BJ (cell line): Measurements from ENCODE around the gene CFDP1. TPM values are rescaled to one million over a fixed set of nuclear protein-coding genes. Genes with fewer than 3 reads are reported as not detected.

Source experiments
- CTCF ChIA-PET: fragments of 350-600 bp; formaldehyde crosslinking; extraction: SDS; loops from one replicate; lab custom pipeline; 2021; ENCODE audit warnings: antibody characterized with exemption, inconsistent platforms; lab: Yijun Ruan, JAX
- POLR2A ChIA-PET: fragments of 300-600 bp; sonication (Branson Sonifier 250); formaldehyde crosslinking; extraction: SDS; loops from one replicate; lab custom pipeline; 2021; ENCODE audit warnings: antibody characterized with exemption; lab: Charles Lee
- DNase-seq: peaks from one replicate; pipeline ENCODE4 v3.0.0-alpha.2; 2011; ENCODE audit warnings: low read depth
- H3K27me3 ChIP-seq: 2 replicates; pipeline ENCODE4 v1.6.0; 2011; ENCODE audit warnings: low read length; ENCODE audit not compliant: control insufficient read depth, insufficient read depth
- H3K36me3 ChIP-seq: 2 replicates; pipeline ENCODE4 v1.5.1; 2011; ENCODE audit warnings: low read length; ENCODE audit not compliant: control insufficient read depth, insufficient read depth
- H3K4me3 ChIP-seq: 2 replicates; pipeline ENCODE4 v1.5.1; 2011; ENCODE audit warnings: low read depth, mild to moderate bottlenecking, control low read depth, low read length
- polyA plus RNA-seq: library from polyadenylated mRNA; depleted of rRNA; stranded (reverse); fragments of >200 nt; gene quantifications from 2 replicates; pipeline ENCODE4 v1.2.3, GENCODE V29; 2011
- TF ChIP-seq, protein P1 (sequence below): IDR thresholded peaks from 2 replicates; pipeline ENCODE4 v1.5.1; 2011; ENCODE audit warnings: low read depth, mild to moderate bottlenecking, control low read depth, inconsistent platforms, low read length, moderate library complexity; ENCODE audit not compliant: insufficient read depth

Gene CFDP1
- polyA plus RNA-seq, 1 experiment, result 10.9 TPM

DNA sequence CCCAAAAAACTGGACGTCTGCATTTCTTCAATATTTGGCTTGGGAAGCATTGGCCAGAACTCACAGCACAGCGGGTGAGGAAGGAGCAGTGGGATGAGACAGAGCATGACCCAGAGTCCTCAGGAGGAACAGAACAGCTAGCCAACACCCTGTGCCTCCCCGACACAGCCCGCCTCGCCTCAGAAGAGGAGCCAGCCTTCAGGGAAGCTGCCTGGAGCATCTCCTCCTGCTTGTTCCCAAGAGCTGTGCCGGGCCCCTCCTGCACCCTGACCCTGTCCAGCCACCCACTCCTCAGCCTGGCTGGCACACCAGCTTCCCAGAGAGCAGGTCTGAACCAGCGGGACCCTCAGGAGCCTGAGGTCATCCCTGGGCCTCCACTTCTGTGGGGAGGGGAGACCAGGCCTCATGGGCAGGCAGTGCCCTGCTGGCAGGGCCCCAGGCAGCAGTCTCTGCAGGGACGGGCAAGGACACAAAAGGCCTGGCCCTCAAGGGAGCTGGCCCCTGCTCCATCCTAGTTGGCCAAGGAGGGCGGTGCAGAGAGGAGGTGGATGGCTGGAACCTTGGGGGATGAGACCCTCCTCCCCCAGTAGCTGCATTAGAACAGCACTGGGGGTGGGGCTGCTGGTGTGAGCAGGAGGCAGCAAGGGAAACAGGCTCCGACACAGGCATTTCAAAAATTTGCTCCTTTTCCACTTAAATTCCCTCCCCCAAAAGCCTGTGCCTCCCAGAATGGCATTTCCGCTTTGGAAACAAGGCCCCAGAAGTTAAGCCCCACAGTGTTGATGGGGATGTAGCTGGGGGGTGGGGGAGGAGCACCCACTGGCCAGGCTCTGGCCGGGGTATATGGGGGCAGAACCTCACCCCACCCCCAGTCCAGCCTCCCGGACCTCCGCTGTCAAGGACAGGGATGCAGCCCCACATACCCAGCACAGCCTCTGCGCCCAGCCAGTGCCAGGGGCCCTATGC, 180.1 kb downstream of the CFDP1 start:
- Histone ChIP-seq H3K27me3 (no peaks in the 10 kb centered on the region), H3K36me3 (peaks cover 7% of the 10 kb centered on the region), H3K4me3 (peak overlapping the region; percentile 14)
- ChIA-PET CTCF (interaction anchor here (0.7 to 3.4 kb wide), 7 partner anchors 9 to 139 kb away, joined by 3 to 22 read pairs (median 3); no protein-coding TSS in a partner anchor), POLR2A (interaction anchor here (0.6 kb wide), 2 partner anchors 8 to 57 kb away, joined by 3 read pairs; no protein-coding TSS in a partner anchor)
- DNase-seq, result no peak
- TF ChIP-seq, protein P1, sequence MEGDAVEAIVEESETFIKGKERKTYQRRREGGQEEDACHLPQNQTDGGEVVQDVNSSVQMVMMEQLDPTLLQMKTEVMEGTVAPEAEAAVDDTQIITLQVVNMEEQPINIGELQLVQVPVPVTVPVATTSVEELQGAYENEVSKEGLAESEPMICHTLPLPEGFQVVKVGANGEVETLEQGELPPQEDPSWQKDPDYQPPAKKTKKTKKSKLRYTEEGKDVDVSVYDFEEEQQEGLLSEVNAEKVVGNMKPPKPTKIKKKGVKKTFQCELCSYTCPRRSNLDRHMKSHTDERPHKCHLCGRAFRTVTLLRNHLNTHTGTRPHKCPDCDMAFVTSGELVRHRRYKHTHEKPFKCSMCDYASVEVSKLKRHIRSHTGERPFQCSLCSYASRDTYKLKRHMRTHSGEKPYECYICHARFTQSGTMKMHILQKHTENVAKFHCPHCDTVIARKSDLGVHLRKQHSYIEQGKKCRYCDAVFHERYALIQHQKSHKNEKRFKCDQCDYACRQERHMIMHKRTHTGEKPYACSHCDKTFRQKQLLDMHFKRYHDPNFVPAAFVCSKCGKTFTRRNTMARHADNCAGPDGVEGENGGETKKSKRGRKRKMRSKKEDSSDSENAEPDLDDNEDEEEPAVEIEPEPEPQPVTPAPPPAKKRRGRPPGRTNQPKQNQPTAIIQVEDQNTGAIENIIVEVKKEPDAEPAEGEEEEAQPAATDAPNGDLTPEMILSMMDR, result no peak

DNA sequence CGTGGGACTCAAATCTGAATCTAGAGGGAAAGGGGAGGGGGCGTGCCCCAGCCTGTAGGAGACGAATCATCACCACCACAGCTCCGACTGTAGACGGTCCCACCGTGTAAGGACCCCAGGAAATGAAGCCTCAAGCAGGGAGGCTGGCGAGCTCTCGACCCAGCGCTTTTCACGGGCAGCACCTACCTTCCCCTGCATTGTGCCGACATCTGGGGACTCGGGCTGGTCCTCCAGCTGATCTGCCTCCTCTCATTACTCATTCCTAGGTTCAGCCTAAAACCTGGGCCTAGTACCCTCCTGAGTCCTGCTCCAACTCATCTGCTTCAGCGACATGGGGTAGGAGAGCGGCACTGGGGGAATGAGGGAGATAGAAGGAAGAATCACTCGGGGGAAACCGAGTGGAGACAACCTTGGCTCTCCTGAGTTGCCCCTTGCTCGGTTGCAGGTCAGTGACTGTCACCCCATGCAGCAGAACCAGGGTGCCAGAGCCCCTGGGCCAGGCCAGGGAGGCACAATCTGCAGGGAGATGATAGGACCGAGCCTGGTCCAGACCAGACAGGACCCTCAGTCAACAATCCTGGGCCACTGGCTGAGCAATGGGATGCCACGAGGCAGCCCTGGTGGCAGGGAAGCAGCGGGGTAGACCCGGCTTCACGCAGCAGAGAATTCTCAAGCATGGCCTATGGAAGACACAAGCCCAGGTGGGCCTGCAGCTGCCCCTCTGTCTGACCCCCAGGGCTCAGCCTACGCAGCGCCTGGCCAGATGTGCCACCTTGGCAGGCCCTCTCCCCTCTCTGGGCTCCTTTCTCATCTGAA, 181.0 kb downstream of the CFDP1 start:
- H3K4me3 ChIP-seq, result peak overlapping the region; percentile 20
- DNase-seq, result no peak
- ChIA-PET CTCF (interaction anchor here (0.5 to 3.4 kb wide), 6 partner anchors 15 to 134 kb away, joined by 3 to 22 read pairs (median 3); no protein-coding TSS in a partner anchor), POLR2A (no interaction called here)
- H3K36me3 ChIP-seq, result peaks cover 9% of the 10 kb centered on the region
- no peaks in the 10 kb centered on the region for H3K27me3 ChIP-seq
- TF ChIP-seq, protein P1, result no peak

DNA sequence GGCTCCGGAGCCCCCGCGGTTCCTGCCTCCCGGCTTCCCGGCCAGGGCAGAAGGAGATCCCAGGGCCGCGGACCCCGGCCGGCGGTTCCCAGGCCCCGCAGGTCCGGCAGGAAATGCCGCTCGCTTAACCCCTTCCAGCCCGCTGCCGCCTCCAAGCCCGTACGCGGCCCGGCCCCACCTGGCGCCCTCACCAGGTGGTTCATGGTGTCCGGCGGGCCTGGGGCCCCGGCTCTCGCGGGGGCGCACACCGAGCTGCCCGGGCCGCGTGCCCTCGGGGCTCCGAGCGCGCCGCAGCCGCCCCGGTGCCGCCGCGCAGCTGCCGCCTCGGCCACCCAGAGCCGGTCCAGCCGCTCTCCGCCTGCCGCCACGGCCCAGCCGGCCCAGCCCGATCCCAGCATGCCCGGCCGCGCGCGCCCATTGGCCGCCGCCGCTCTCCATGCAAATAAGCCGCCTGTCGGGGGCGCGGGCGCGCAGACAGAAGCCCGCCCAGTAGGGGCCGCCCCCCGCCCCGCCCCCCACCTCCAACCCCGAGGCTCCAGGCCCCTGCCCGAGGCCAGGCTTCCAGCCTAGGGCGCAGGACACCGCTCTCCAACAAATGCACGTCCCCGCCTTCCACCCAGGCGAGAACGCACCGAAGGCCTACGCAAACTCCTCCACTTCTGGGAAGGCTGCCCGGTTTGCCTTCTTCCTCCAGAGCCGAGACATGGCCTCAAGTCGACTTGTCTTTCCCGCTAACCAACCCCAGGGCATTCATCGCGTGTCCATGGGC, 181.8 kb downstream of the CFDP1 start, which contains the start of gene BCAR1:
TSS of gene BCAR1 (minus strand) at position 345 of the 769 bp plus-strand sequence. CDS start at position 203, 142 bp downstream.
- ChIA-PET POLR2A (interaction anchor here (0.5 kb wide), 1 partner anchor 403 kb away, joined by 5 read pairs; no protein-coding TSS in a partner anchor), CTCF (interaction anchor here (0.5 to 1.5 kb wide), 4 partner anchors 35 to 143 kb away, joined by 3 to 4 read pairs (median 3); no protein-coding TSS in a partner anchor)
- Histone ChIP-seq H3K27me3 (no peaks in the 10 kb centered on the region), H3K4me3 (peak within 1 kb of the TSS; percentile 84), H3K36me3 (peaks cover 9% of the 10 kb centered on the region)
- DNase-seq, result peak; percentile 71
- TF ChIP-seq, protein P1, result no peak

DNA sequence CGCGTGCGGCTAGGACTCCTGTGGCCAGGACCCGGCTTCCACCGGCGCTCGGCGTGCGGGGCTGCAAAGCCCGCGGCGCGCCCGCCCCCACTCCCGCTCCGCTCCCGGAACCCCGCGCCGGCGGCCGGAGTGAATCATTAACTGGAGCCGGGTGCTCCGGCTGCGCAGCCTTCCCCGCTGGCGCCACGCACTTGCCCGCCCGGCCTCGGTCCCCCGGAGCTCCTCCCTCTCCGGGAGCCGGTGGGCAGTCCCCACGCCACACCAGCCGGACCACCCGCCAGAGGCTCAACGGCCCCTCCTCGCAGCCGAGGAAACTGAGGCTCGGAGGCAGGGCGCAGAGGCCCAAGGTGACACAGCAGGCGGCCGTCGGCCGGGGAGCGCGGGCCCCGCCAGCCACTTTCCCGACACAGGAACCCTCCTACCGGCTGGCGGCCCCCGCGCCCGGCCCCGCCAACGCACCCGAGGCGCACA, 182.5 kb downstream of the CFDP1 start:
- TF ChIP-seq, protein P1, result no peak
- Histone ChIP-seq H3K27me3 (no peaks in the 10 kb centered on the region), H3K4me3 (peak overlapping the region; percentile 84), H3K36me3 (peaks cover 9% of the 10 kb centered on the region)
- ChIA-PET CTCF (interaction anchor here (1.0 to 1.5 kb wide), 4 partner anchors 51 to 144 kb away, joined by 3 to 4 read pairs (median 4); no protein-coding TSS in a partner anchor), POLR2A (interaction anchor here (0.5 to 1.3 kb wide), 2 partner anchors 55 to 403 kb away, joined by 5 to 11 read pairs; no protein-coding TSS in a partner anchor)
- DNase-seq, result no peak
